ENCODE data around the gene RGR. TPM values are rescaled to one million over a fixed set of nuclear protein-coding genes. Genes with fewer than 3 reads are reported as not detected.

The RGR gene
- total and polyA plus RNA-seq, 7 experiments from 2014 or later = not detected

DNA sequence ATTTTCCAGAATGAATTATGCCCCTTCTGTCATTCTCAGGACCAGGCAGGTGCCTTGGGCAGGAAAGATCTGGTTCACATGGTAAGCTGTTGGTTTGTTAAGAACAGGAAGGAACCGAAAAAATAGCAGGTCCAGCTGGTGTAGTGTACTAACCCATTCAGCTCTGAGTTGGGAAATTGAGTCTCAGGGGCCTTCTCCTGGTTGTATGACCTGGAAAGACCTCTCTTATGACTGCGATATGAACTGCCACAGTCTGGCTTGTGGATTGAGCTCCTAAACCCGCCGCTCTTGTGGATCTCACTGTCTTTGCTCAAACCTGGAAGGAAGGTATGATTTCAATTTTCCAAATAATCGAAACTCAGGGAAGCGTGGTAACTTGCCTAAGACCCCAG lies 8.1 kb upstream of the RGR start:
- intact Hi-C loops (cut with micrococcal nuclease) = no loop called here
- DNase-seq (no peak), ATAC-seq (no peak)
- Mint-ChIP-seq H3K36me3 (no peaks in the 10 kb centered on the region), H3K9me3 (no peaks in the 10 kb centered on the region), H3K27me3 (peaks cover 5 to 32% (median 20%) of the 10 kb centered on the region in 5 donors), H3K4me1 (no peaks in the 10 kb centered on the region), H3K27ac (peak overlapping the region in 1 of 9 donors; percentile 2), H3K4me3 (no peak overlapping the region)
- no peak overlapping the region for H3K27ac ChIP-seq (ENCODE audit: low read depth, low read length)
- POLR2A ChIA-PET = no interaction called here
- no peaks in the 10 kb centered on the region for H3K27me3 ChIP-seq (ENCODE audit: control insufficient read depth in 2 of 2, insufficient read depth in 2 of 2, low read length in 2 of 2)
- CTCF ChIA-PET = no interaction called here
- no peaks in the 10 kb centered on the region for H3K36me3 ChIP-seq (ENCODE audit: control insufficient read depth in 2 of 3, insufficient read depth in 3 of 3, low read length in 3 of 3)
- no peaks in the 10 kb centered on the region for H3K9me3 ChIP-seq (ENCODE audit: control insufficient read depth in 2 of 3, low read length in 3 of 3)
- H3K4me3 ChIP-seq (ENCODE audit: low read length) = no peak overlapping the region
- no peaks in the 10 kb centered on the region for H3K4me1 ChIP-seq (ENCODE audit: control insufficient read depth in 2 of 2, insufficient read depth in 2 of 2, low read length in 2 of 2)

DNA sequence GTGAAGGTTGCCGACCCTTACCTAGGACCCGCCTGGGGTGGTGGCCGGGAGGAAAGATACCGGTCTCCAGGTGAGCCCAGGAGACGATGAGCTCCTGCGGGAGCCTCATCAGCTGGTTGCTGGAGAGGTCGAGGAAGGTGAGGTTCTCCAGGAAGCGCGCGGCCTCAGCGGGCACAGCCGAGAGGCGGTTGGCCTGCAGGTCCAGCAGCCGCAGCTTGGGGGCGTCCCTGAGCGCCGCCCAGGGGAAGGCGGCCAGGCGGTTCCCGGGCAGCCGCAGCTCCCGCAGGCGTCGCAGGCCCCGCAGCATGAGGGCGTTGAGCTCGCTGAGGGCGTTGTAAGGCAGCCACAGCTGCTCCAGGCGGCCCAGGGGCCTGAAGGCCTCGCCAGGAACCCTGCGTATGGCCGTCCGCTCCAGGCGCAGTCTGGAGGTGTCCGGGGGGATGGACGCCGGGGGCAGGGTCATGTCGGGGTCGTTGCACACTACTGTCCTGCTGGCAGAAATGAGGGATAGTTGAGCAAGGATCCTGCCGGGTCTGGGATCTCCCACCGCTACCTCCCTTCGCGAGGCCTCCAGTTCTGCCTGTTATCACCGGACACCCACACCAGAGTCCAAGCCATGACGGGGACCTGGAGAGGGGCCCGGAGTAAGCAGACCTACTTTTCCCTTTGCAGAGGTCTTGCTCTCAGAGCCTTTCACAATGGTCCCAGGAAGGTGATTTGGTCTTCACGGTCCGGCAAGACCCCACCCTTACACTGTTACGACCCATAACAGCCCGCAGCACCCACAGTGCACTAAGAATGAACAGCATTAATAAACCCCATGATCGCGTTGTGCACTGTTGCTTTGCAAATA lies 7.4 kb upstream of the RGR start:
- Mint-ChIP-seq H3K4me1 (no peaks in the 10 kb centered on the region), H3K27me3 (peaks cover 5 to 32% (median 20%) of the 10 kb centered on the region in 5 donors), H3K9me3 (no peaks in the 10 kb centered on the region), H3K36me3 (no peaks in the 10 kb centered on the region), H3K27ac (no peak overlapping the region), H3K4me3 (no peak overlapping the region)
- H3K4me1 ChIP-seq (ENCODE audit: control insufficient read depth in 2 of 2, insufficient read depth in 2 of 2, low read length in 2 of 2) = no peaks in the 10 kb centered on the region
- no peaks in the 10 kb centered on the region for H3K27me3 ChIP-seq (ENCODE audit: control insufficient read depth in 2 of 2, insufficient read depth in 2 of 2, low read length in 2 of 2)
- no peak for ATAC-seq
- DNase-seq = no peak
- H3K36me3 ChIP-seq (ENCODE audit: control insufficient read depth in 2 of 3, insufficient read depth in 3 of 3, low read length in 3 of 3) = no peaks in the 10 kb centered on the region
- no peaks in the 10 kb centered on the region for H3K9me3 ChIP-seq (ENCODE audit: control insufficient read depth in 2 of 3, low read length in 3 of 3)
- no peak overlapping the region for H3K4me3 ChIP-seq (ENCODE audit: low read length)
- ChIA-PET CTCF (no interaction called here), POLR2A (no interaction called here)
- H3K27ac ChIP-seq (ENCODE audit: low read depth, low read length) = no peak overlapping the region
- intact Hi-C loops (cut with micrococcal nuclease) = no loop called here

DNA sequence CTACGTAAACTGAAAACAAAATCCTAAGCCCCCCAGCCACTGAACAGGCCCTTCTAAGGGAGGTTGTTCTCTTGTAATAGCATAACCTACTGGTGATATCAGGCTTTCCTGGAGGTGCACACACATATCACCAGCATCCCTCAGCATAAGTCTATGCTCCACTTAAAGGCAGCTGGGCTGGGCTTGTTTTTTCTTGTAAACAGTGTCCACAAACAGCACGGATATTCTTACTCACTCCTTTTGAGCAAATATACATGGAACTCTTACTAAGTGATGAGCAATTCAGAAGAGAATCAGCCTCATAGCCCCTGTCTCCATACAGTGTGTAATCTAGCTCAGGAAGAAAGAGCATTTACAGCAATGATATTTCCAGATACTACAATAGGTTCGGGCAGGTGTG lies 5.9 kb upstream of the RGR start:
- ChIA-PET POLR2A (no interaction called here), CTCF (interaction anchor here (1.4 kb wide), 1 partner anchor 299 kb away, joined by 3 read pairs; no protein-coding TSS in a partner anchor)
- H3K36me3 ChIP-seq (ENCODE audit: control insufficient read depth in 2 of 3, insufficient read depth in 3 of 3, low read length in 3 of 3) = no peaks in the 10 kb centered on the region
- H3K4me1 ChIP-seq (ENCODE audit: control insufficient read depth in 2 of 2, insufficient read depth in 2 of 2, low read length in 2 of 2) = no peaks in the 10 kb centered on the region
- H3K9me3 ChIP-seq (ENCODE audit: control insufficient read depth in 2 of 3, low read length in 3 of 3) = no peaks in the 10 kb centered on the region
- no peak overlapping the region for H3K27ac ChIP-seq (ENCODE audit: low read depth, low read length)
- DNase-seq (no peak), ATAC-seq (no peak)
- no peak overlapping the region for H3K27ac Mint-ChIP-seq
- H3K9me3 Mint-ChIP-seq = no peaks in the 10 kb centered on the region
- peaks cover 5 to 32% (median 20%) of the 10 kb centered on the region in 5 donors for H3K27me3 Mint-ChIP-seq
- H3K4me3 ChIP-seq (ENCODE audit: low read length) = no peak overlapping the region
- H3K36me3 Mint-ChIP-seq = no peaks in the 10 kb centered on the region
- no peaks in the 10 kb centered on the region for H3K4me1 Mint-ChIP-seq
- intact Hi-C loops (cut with micrococcal nuclease) = no loop called here
- H3K27me3 ChIP-seq (ENCODE audit: control insufficient read depth in 2 of 2, insufficient read depth in 2 of 2, low read length in 2 of 2) = no peaks in the 10 kb centered on the region
- no peak overlapping the region for H3K4me3 Mint-ChIP-seq

DNA sequence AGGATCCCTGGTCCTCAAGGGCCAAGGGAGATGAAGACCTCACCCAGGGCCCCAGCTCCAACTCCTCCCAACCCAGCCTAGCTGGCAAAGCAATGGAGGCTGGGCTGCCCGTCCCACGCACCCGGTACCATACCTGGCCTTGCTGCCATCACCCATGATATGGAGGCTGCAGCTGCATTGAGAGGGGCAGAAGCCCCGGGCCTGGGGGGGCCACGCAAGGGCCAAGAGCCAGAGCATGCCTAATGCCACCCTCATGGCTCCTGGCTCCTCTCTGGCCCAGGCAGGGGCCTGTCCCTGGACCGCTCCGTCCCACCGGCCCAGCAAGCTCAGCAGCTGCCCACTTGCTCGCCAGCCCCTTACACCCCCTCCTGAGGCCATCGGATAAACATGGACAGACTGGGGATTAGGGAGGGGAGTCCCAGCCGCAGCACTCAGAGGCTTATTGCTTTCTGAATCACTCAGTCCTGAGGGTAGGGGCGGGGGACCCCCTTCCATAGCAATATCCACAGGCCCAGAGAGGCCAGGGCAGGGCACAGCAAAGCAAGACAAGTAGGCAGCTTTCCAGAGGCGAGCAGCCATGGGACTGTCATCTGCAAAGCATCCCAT lies 3.6 kb upstream of the RGR start, which contains the start of gene LRIT1:
LRIT1 (minus strand) TSS at position 362 of the 606 bp plus-strand sequence; CDS start at position 255, 107 bp downstream.
- DNase-seq = no peak
- no peak for ATAC-seq
- no peaks in the 10 kb centered on the region for H3K4me1 Mint-ChIP-seq
- H3K4me1 ChIP-seq (ENCODE audit: control insufficient read depth in 2 of 2, insufficient read depth in 2 of 2, low read length in 2 of 2) = no peaks in the 10 kb centered on the region
- intact Hi-C loops (cut with micrococcal nuclease) = no loop called here
- H3K4me3 ChIP-seq (ENCODE audit: low read length) = no peak within 1 kb of the TSS
- H3K9me3 ChIP-seq (ENCODE audit: control insufficient read depth in 2 of 3, low read length in 3 of 3) = no peaks in the 10 kb centered on the region
- CTCF ChIA-PET = no interaction called here
- no peaks in the 10 kb centered on the region for H3K27me3 ChIP-seq (ENCODE audit: control insufficient read depth in 2 of 2, insufficient read depth in 2 of 2, low read length in 2 of 2)
- no peaks in the 10 kb centered on the region for H3K36me3 Mint-ChIP-seq
- H3K9me3 Mint-ChIP-seq = no peaks in the 10 kb centered on the region
- POLR2A ChIA-PET = no interaction called here
- H3K36me3 ChIP-seq (ENCODE audit: control insufficient read depth in 2 of 3, insufficient read depth in 3 of 3, low read length in 3 of 3) = no peaks in the 10 kb centered on the region
- H3K27ac Mint-ChIP-seq = peak within 1 kb of the TSS in 1 of 9 donors; percentile 15
- no peak within 1 kb of the TSS for H3K27ac ChIP-seq (ENCODE audit: low read depth, low read length)
- H3K4me3 Mint-ChIP-seq = no peak within 1 kb of the TSS
- H3K27me3 Mint-ChIP-seq = peaks cover 5 to 25% (median 13%) of the 10 kb centered on the region in 5 donors

DNA sequence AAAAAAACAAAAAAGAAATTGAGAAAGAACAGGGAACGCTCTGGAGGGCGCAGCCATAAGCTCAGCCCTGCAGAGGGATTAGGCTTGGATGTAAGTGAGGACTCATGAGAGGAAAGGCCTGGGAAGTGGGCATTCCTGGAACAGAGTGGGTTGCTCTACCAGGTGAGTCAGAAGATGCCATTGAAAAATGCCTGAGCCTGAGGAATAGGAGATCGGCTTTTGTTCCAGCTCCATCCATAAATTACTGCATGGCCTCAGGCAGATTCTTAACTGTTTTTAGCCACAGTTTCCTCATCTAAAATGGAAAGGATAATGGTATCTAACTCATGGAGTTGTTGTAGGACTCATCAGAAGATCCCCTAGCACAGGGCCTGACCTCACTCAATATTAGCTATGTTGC lies 1.1 kb upstream of the RGR start:
- Mint-ChIP-seq H3K4me1 (no peaks in the 10 kb centered on the region), H3K27me3 (peaks cover 0 to 8% (median 7%) of the 10 kb centered on the region in 5 donors), H3K36me3 (no peaks in the 10 kb centered on the region), H3K4me3 (no peak overlapping the region), H3K9me3 (no peaks in the 10 kb centered on the region), H3K27ac (no peak overlapping the region)
- CTCF ChIA-PET = no interaction called here
- H3K9me3 ChIP-seq (ENCODE audit: control insufficient read depth in 2 of 3, low read length in 3 of 3) = no peaks in the 10 kb centered on the region
- ATAC-seq = no peak
- no peak overlapping the region for H3K4me3 ChIP-seq (ENCODE audit: low read length)
- DNase-seq = no peak
- H3K27ac ChIP-seq (ENCODE audit: low read depth, low read length) = no peak overlapping the region
- H3K36me3 ChIP-seq (ENCODE audit: control insufficient read depth in 2 of 3, insufficient read depth in 3 of 3, low read length in 3 of 3) = no peaks in the 10 kb centered on the region
- H3K4me1 ChIP-seq (ENCODE audit: control insufficient read depth in 2 of 2, insufficient read depth in 2 of 2, low read length in 2 of 2) = no peaks in the 10 kb centered on the region
- intact Hi-C loops (cut with micrococcal nuclease) = no loop called here
- H3K27me3 ChIP-seq (ENCODE audit: control insufficient read depth in 2 of 2, insufficient read depth in 2 of 2, low read length in 2 of 2) = no peaks in the 10 kb centered on the region
- POLR2A ChIA-PET = no interaction called here

DNA sequence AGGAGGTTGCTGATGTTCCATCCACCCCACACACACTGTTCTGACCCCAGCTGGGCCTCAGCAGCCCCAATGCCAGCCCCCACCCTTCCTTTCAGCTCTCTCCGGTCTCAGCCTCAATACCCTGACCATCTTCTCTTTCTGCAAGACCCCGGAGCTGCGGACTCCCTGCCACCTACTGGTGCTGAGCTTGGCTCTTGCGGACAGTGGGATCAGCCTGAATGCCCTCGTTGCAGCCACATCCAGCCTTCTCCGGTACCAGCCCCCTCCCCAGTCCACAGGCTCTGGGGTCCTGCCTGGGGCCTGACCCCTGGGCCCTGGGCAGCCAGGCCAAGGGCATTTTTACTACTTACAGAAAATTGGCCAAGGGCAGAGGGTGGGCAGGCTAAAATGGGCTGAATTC lies 2.6 kb downstream of the RGR start:
- Histone ChIP-seq H3K4me1 (ENCODE audit: control insufficient read depth in 2 of 2, insufficient read depth in 2 of 2, low read length in 2 of 2) (no peaks in the 10 kb centered on the region), H3K36me3 (ENCODE audit: control insufficient read depth in 2 of 3, insufficient read depth in 3 of 3, low read length in 3 of 3) (no peaks in the 10 kb centered on the region), H3K27me3 (ENCODE audit: control insufficient read depth in 2 of 2, insufficient read depth in 2 of 2, low read length in 2 of 2) (no peaks in the 10 kb centered on the region), H3K4me3 (ENCODE audit: low read length) (no peak overlapping the region), H3K27ac (ENCODE audit: low read depth, low read length) (no peak overlapping the region), H3K9me3 (ENCODE audit: control insufficient read depth in 2 of 3, low read length in 3 of 3) (no peaks in the 10 kb centered on the region)
- ChIA-PET POLR2A (no interaction called here), CTCF (no interaction called here)
- ATAC-seq (no peak), DNase-seq (no peak)
- Mint-ChIP-seq H3K36me3 (no peaks in the 10 kb centered on the region), H3K27ac (no peak overlapping the region), H3K9me3 (peaks cover 0 to 5% (median 0%) of the 10 kb centered on the region in 11 donors), H3K4me3 (no peak overlapping the region), H3K27me3 (peaks cover 0 to 5% (median 3%) of the 10 kb centered on the region in 5 donors), H3K4me1 (no peaks in the 10 kb centered on the region)
- intact Hi-C loops (cut with micrococcal nuclease) = no loop called here

DNA sequence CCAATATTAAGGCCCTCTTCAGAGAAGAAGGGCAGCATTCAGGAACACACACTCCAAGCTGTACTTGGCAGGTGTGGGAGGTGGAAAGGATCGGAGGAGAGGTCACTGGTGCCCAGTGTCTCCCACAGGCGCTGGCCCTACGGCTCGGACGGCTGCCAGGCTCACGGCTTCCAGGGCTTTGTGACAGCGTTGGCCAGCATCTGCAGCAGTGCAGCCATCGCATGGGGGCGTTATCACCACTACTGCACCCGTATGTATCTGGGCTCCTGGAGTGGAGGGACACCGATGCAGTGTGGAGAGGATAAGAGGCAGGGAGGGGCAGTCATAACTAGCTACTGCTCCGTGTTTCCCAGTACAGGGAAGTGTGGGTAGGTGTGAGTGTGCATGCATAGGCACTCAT lies 3.9 kb downstream of the RGR start:
- H3K27ac Mint-ChIP-seq = no peak overlapping the region
- CTCF ChIA-PET = no interaction called here

More for the DNA sequence above, 3.9 kb downstream of the RGR start:
- Mint-ChIP-seq H3K27me3 (peaks cover 0 to 5% (median 2%) of the 10 kb centered on the region in 5 donors), H3K4me3 (no peak overlapping the region), H3K4me1 (no peaks in the 10 kb centered on the region), H3K36me3 (no peaks in the 10 kb centered on the region), H3K9me3 (peaks cover 0 to 5% (median 0%) of the 10 kb centered on the region in 11 donors)
- no peak for ATAC-seq
- no peaks in the 10 kb centered on the region for H3K36me3 ChIP-seq (ENCODE audit: control insufficient read depth in 2 of 3, insufficient read depth in 3 of 3, low read length in 3 of 3)
- H3K27ac ChIP-seq (ENCODE audit: low read depth, low read length) = no peak overlapping the region
- POLR2A ChIA-PET = no interaction called here
- no peaks in the 10 kb centered on the region for H3K4me1 ChIP-seq (ENCODE audit: control insufficient read depth in 2 of 2, insufficient read depth in 2 of 2, low read length in 2 of 2)
- no peak overlapping the region for H3K4me3 ChIP-seq (ENCODE audit: low read length)
- DNase-seq = no peak
- no peaks in the 10 kb centered on the region for H3K27me3 ChIP-seq (ENCODE audit: control insufficient read depth in 2 of 2, insufficient read depth in 2 of 2, low read length in 2 of 2)
- no peaks in the 10 kb centered on the region for H3K9me3 ChIP-seq (ENCODE audit: control insufficient read depth in 2 of 3, low read length in 3 of 3)
- intact Hi-C loops (cut with micrococcal nuclease) = no loop called here
